ENCODE results near the gene SLC36A2. TPM values are rescaled to one million over a fixed set of nuclear protein-coding genes. Genes with fewer than 3 reads are reported as not detected.

Gene SLC36A2
- total and polyA plus RNA-seq, 12 donors, result 0.06 to 0.17 (median 0.07) TPM; not detected in 9

DNA sequence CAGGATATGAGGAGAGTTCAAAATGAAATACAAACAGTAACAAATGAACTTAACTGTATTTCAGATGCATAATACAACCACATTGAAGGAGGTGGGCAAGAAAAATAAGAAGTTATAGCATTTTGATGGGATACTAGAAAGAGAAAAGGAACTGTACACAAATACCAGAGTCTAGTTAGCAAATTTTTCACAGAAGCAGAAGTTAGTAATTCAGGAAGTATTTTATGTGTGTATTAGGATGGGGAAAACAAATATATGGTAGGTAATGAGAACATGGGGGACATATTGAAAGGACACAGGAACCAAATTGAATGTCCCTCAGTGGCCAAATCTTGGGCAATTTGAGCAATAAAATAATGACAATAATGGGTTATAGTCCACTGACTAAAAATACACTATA lies 76.0 kb downstream of the SLC36A2 start:
- Histone ChIP-seq H3K27ac (no peak overlapping the region), H3K27me3 (no peaks in the 10 kb centered on the region), H3K4me3 (no peak overlapping the region), H3K9me3 (replicated peaks in 1 of 3) (no peaks in the 10 kb centered on the region), H3K4me1 (replicated peaks in 1 of 2) (no peaks in the 10 kb centered on the region), H3K36me3 (replicated peaks in 1 of 2) (peaks cover 0 to 20% of the 10 kb centered on the region in 2 donors)
- no peak for DNase-seq
- TF ChIP-seq, protein P1, sequence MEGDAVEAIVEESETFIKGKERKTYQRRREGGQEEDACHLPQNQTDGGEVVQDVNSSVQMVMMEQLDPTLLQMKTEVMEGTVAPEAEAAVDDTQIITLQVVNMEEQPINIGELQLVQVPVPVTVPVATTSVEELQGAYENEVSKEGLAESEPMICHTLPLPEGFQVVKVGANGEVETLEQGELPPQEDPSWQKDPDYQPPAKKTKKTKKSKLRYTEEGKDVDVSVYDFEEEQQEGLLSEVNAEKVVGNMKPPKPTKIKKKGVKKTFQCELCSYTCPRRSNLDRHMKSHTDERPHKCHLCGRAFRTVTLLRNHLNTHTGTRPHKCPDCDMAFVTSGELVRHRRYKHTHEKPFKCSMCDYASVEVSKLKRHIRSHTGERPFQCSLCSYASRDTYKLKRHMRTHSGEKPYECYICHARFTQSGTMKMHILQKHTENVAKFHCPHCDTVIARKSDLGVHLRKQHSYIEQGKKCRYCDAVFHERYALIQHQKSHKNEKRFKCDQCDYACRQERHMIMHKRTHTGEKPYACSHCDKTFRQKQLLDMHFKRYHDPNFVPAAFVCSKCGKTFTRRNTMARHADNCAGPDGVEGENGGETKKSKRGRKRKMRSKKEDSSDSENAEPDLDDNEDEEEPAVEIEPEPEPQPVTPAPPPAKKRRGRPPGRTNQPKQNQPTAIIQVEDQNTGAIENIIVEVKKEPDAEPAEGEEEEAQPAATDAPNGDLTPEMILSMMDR (IDR thresholded peaks at IDR 0.05), result no peak
- TF ChIP-seq POLR2A (IDR thresholded peaks at IDR 0.05), result no peak
- intact Hi-C loops (cut with DNase I), result no loop called here

DNA sequence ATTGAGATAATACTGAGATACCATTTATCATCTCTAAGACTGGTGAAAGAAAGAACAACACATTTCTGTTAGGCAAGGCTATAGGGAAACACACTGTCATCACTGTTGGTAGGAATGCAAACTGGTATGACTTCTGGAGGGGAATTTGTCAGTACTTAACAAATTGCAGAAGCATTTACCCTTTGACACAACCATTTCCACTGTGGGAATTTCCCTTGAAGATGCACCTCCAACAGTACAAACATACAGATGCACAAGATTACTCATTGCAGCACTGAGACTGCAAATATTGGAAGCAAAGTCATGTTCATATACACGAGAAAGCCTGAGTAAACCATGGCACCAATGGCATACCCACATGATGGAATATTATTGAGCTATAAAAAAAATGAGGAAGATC lies 76.8 kb downstream of the SLC36A2 start:
- Histone ChIP-seq H3K4me3 (no peak overlapping the region), H3K4me1 (replicated peaks in 1 of 2) (no peaks in the 10 kb centered on the region), H3K36me3 (replicated peaks in 1 of 2) (peaks cover 0 to 22% of the 10 kb centered on the region in 2 donors), H3K9me3 (replicated peaks in 1 of 3) (no peaks in the 10 kb centered on the region), H3K27me3 (no peaks in the 10 kb centered on the region), H3K27ac (no peak overlapping the region)
- intact Hi-C loops (cut with DNase I), result no loop called here
- WGBS, 4 donors, result 83 to 90% (median 84%) methylated on average over 1 of the region's 1 CpG
- no peak for DNase-seq
- TF ChIP-seq, protein P1 (IDR thresholded peaks at IDR 0.05), result no peak
- TF ChIP-seq POLR2A (IDR thresholded peaks at IDR 0.05), result no peak

DNA sequence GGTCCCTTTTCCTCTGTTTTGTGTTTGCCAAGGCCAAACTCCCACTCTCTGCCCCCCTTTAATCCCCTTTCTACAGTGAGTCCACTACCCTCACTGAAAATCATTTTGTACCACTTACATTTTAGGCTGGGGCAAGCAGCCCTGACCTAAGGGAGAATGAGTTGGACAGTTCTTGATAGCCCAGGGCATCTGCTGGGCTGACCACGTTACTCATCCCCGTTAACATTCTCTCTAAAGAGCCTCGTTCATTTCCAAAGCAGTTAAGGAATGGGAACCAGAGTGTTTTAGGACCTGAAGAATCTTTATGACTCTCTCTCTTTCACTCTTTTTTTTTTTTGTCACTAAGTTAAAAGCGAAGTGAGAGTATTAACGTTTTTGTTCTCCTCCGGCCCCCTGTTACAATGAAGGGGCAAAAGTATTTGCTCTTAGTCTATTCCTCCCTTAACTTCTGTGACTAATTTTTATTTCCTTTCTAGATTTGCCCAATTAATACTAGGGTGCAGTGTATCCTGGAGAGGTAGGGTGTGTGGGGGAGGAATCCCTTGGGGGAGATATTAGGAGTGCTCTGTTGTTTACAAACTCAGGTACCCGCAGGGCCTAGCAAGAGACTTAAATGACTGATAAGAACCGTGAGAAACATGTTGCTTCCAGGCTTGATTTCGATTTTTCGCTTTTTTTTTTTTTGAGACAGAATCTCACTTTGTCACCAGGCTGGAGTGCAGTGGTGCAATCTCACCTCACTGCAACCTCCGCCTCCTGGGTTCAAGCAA lies 79.7 kb downstream of the SLC36A2 start:
- no peaks in the 10 kb centered on the region for H3K4me1 ChIP-seq (replicated peaks in 1 of 2)
- no peaks in the 10 kb centered on the region for H3K9me3 ChIP-seq (replicated peaks in 1 of 3)
- H3K36me3 ChIP-seq (replicated peaks in 1 of 2), result peaks cover 0 to 22% of the 10 kb centered on the region in 2 donors
- intact Hi-C loops (cut with DNase I), result no loop called here
- no peak overlapping the region for H3K27ac ChIP-seq
- DNase-seq, result no peak
- no peak overlapping the region for H3K4me3 ChIP-seq
- 89 to 95% (median 94%) methylated on average over 11 of the region's 11 CpGs for WGBS, 4 donors
- TF ChIP-seq, protein P1 (IDR thresholded peaks at IDR 0.05), result no peak
- TF ChIP-seq POLR2A (IDR thresholded peaks at IDR 0.05), result no peak
- no peaks in the 10 kb centered on the region for H3K27me3 ChIP-seq

Other genes starting within 250 kb of the SLC36A2 start
- gene ANXA6, start 189.8 kb downstream of the SLC36A2 start, total RNA-seq, result 100 to 1,000 TPM; 127 to 382 (median 258) TPM
- gene ANXA6, start 189.8 kb downstream of the SLC36A2 start, polyA plus RNA-seq, result 100 to 1,000 TPM; 115 to 176 (median 139) TPM
- 100 to 1,000 TPM; 123 to 241 (median 175) TPM for gene CCDC69, start 123.5 kb downstream of the SLC36A2 start, total RNA-seq
- 100 to 1,000 TPM in 2 of 3 donors, 10 to 100 TPM in 1; 76.1 to 176 (median 148) TPM for gene CCDC69, start 123.5 kb downstream of the SLC36A2 start, polyA plus RNA-seq
- gene GM2A, start 94.4 kb downstream of the SLC36A2 start, total RNA-seq, result 10 to 100 TPM; 45.0 to 81.3 (median 57.7) TPM
- 10 to 100 TPM; 15.5 to 62.9 (median 21.4) TPM for gene GM2A, start 94.4 kb downstream of the SLC36A2 start, polyA plus RNA-seq
- gene SLC36A3, start 43.8 kb downstream of the SLC36A2 start, total RNA-seq, result not detected
- not detected for gene SLC36A3, start 43.8 kb downstream of the SLC36A2 start, polyA plus RNA-seq
- gene SLC36A1, start 100.0 kb upstream of the SLC36A2 start, total RNA-seq, result 10 to 100 TPM in 5 of 9 donors, 1 to 10 TPM in 4; 5.3 to 15.4 (median 10.0) TPM
- 1 to 10 TPM; 3.0 to 8.2 (median 6.4) TPM for gene SLC36A1, start 100.0 kb upstream of the SLC36A2 start, polyA plus RNA-seq
- gene FAT2, start 243.8 kb upstream of the SLC36A2 start, total RNA-seq, result under 1 TPM in 3 of 9 donors, not detected in 6; under 0.01 to 0.06 (median 0.03) TPM
- under 1 TPM in 2 of 3 donors, not detected in 1; under 0.01 to 0.08 TPM for gene FAT2, start 243.8 kb upstream of the SLC36A2 start, polyA plus RNA-seq

All from adrenal gland (tissue), 12 donors.